Esophagus squamous epithelium (tissue), 5 donors: Measurements from ENCODE around the gene ZDHHC18. TPM values are rescaled to one million over a fixed set of nuclear protein-coding genes. Genes with fewer than 3 reads are reported as not detected.

Source experiments
- DNase-seq: peaks from one replicate; lab custom pipeline; 2025; lab: John Stamatoyannopoulos, UW
- H3K27ac ChIP-seq, 4 donors: fragments of 200-600 bp; sonication (generic); one replicate each; pipeline ENCODE4 v1.5.1; 2016 to 2019; ENCODE audit warnings: mild to moderate bottlenecking in 1 of 4
- H3K27me3 ChIP-seq, 4 donors: fragments of 200-600 bp; sonication (generic); 1 replicate in 3 of 4; 2 replicates in 1 of 4; pipeline versions ENCODE4 v1.5.1 to v1.6.0; 2017 to 2021; ENCODE audit warnings: antibody characterized with exemption in 1 of 4
- H3K36me3 ChIP-seq, 3 donors: fragments of 200-600 bp; sonication (generic); one replicate each; pipeline ENCODE4 v1.5.1; 2016 to 2019
- H3K4me1 ChIP-seq, 3 donors: fragments of 200-600 bp; sonication (generic); one replicate each; pipeline ENCODE4 v1.5.1; 2017 to 2019
- H3K4me3 ChIP-seq, 4 donors: fragments of 200-600 bp; sonication (generic); 1 replicate in 3 of 4; 2 replicates in 1 of 4; pipeline ENCODE4 v1.5.1; 2016 to 2019; ENCODE audit warnings: mild to moderate bottlenecking in 2 of 4, moderate library complexity in 1 of 4
- H3K9me3 ChIP-seq, 3 donors: fragments of 200-600 bp; sonication (generic); one replicate each; pipeline ENCODE4 v1.5.1; 2016 to 2019
- POLR2A ChIP-seq, 4 donors: fragments of 450-650 bp; IDR thresholded peaks; one replicate each; pipeline ENCODE4 v1.6.1; 2017; ENCODE audit warnings: antibody characterized with exemption in 4 of 4, mild to moderate bottlenecking in 4 of 4, moderate library complexity in 3 of 4
- WGBS, 2 donors: methylation state at CpG; one replicate each; pipeline ENCODE4 v1.1.5; 2018; 5-methylcytosine and 5-hydroxymethylcytosine counted together
- intact Hi-C: fragments of 100-400 bp; cut with DNase I; formaldehyde crosslinking; loops from one replicate; pipeline ENCODE4 v1.15.0; 2022
- total RNA-seq, 4 donors: library from RNA; depleted of rRNA; stranded (reverse); fragments of >200 nt; gene quantifications; one replicate each; pipeline ENCODE4 v1.1.0, GENCODE V29; 2016
- TF ChIP-seq, protein P1 (sequence below), 6 experiments: fragments of 450-650 bp in 4 of 6; fragments of 200-600 bp in 2 of 6; sonication (generic) in 2 of 6; IDR thresholded peaks; one replicate each; pipeline ENCODE4 v1.5.1; 2016 to 2019; ENCODE audit warnings: antibody characterized with exemption in 6 of 6, mild to moderate bottlenecking in 4 of 6, moderate library complexity in 4 of 6
- donor health status: DM: yes; HTN: yes; CAD: no.

The ZDHHC18 gene
- total RNA-seq, 4 donors from 2014 or later: 24.5 to 34.4 (median 29.4) TPM

DNA sequence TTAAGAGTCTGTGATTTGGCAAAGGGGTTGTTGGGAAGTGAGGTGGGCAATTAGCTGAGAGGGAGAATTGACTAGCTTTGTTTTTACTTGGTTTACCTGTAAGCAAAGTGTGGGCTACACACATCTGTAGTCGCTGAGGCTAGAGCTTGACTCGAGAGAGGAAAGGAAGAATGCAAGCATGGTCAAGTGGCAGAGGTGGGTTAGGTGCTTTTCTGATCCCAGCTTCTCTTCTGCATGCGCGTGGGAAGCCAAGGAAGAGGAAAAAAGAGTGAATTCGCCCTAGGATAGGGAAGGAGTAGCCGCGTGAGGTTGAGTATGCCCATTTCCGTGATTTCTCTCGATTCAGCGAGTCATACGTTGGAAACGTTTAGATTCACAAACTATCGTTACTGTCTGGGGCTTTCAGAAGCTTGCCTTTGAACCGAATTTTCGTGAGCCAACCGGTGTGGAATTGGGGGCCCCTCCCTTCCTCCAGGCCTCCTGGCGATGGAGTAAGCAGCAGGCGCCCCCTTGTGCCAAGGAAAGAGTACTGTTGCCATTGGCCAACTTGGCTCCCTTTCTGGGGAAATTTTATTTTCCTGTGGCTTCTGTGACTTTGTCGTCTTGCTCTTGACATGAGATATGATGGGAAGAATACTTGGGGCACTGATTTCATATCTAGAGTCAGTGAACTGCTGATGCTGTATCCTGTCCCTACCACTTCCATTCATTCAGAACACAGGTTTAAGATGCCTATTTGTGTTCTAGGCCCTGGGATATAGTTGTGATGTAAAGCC is 37.5 kb upstream of the ZDHHC18 start:
- Histone ChIP-seq H3K4me3 (peak overlapping the region; percentile 59 to 92 (median 78)), H3K27me3 (no peaks in the 10 kb centered on the region), H3K27ac (peak overlapping the region; percentile 98 to 100 (median 98)), H3K9me3 (no peaks in the 10 kb centered on the region), H3K4me1 (peaks cover 22 to 53% (median 33%) of the 10 kb centered on the region in 3 donors), H3K36me3 (peaks cover 0 to 35% (median 0%) of the 10 kb centered on the region in 3 donors)
- DNase-seq: peak; percentile 30
- intact Hi-C loops: loop anchor here (2.0 to 10.0 kb wide), 3 partner anchors 97 to 284 kb away; no protein-coding TSS in a partner anchor
- peak in 1 of 4 donors; percentile 21 for TF ChIP-seq POLR2A (IDR thresholded peaks at IDR 0.05)
- TF ChIP-seq, protein P1, sequence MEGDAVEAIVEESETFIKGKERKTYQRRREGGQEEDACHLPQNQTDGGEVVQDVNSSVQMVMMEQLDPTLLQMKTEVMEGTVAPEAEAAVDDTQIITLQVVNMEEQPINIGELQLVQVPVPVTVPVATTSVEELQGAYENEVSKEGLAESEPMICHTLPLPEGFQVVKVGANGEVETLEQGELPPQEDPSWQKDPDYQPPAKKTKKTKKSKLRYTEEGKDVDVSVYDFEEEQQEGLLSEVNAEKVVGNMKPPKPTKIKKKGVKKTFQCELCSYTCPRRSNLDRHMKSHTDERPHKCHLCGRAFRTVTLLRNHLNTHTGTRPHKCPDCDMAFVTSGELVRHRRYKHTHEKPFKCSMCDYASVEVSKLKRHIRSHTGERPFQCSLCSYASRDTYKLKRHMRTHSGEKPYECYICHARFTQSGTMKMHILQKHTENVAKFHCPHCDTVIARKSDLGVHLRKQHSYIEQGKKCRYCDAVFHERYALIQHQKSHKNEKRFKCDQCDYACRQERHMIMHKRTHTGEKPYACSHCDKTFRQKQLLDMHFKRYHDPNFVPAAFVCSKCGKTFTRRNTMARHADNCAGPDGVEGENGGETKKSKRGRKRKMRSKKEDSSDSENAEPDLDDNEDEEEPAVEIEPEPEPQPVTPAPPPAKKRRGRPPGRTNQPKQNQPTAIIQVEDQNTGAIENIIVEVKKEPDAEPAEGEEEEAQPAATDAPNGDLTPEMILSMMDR (IDR thresholded peaks at IDR 0.05): peak; percentile 94 to 99 (median 98)
- WGBS, 2 donors: 0% methylated on average over 19 of the region's 19 CpGs

DNA sequence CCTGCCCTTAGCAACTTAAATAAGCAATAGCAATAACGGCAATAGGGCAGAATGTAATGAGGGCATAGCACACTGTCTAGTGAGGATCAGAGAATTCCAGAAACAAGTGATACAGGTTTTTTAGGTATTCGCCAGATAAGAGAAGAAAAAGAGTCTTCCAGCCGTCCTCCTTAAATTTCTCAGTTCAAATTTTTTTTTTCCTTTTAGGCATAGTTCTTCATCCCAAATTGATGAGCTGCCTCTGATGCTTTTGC is 36.9 kb upstream of the ZDHHC18 start:
- intact Hi-C loops: loop anchor here (2.0 to 10.0 kb wide), 3 partner anchors 97 to 285 kb away; no protein-coding TSS in a partner anchor
- H3K36me3 ChIP-seq: peaks cover 4 to 40% (median 5%) of the 10 kb centered on the region in 3 donors
- DNase-seq: no peak
- TF ChIP-seq, protein P1 (IDR thresholded peaks at IDR 0.05): no peak
- TF ChIP-seq POLR2A (IDR thresholded peaks at IDR 0.05): no peak
- H3K4me1 ChIP-seq: peaks cover 17 to 48% (median 28%) of the 10 kb centered on the region in 3 donors
- no peaks in the 10 kb centered on the region for H3K9me3 ChIP-seq
- H3K27ac ChIP-seq: peak overlapping the region in 2 of 4 donors; percentile 98 to 99
- no peak overlapping the region for H3K4me3 ChIP-seq
- no peaks in the 10 kb centered on the region for H3K27me3 ChIP-seq
- 55 to 59% methylated on average over 3 of the region's 3 CpGs for WGBS, 2 donors

DNA sequence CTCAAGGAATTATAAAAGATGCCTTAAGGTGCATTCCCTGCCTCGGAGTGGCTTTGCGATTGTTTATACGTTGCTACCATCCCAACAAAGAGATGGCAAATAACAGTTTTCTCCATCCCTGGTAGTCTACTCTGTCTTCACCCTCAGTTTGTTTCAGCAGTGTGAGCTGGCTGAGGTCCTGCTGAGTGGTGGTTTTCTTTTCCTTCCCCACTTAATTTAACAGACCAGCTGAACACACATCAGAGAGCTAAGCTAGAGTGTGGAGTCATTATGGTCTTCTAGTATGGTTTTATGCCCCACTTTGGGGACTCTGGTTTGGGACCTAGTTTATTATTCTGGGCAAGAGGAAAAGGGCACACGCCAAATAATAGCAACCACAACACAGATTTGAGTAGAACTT is 36.6 kb upstream of the ZDHHC18 start:
- intact Hi-C loops: loop anchor here (2.0 to 10.0 kb wide), 3 partner anchors 98 to 285 kb away; no protein-coding TSS in a partner anchor
- H3K36me3 ChIP-seq: peaks cover 6 to 44% (median 6%) of the 10 kb centered on the region in 3 donors
- no peak overlapping the region for H3K4me3 ChIP-seq
- H3K9me3 ChIP-seq: no peaks in the 10 kb centered on the region
- H3K27ac ChIP-seq: no peak overlapping the region
- no peaks in the 10 kb centered on the region for H3K27me3 ChIP-seq
- DNase-seq: no peak
- TF ChIP-seq, protein P1 (IDR thresholded peaks at IDR 0.05): no peak
- no peak for TF ChIP-seq POLR2A (IDR thresholded peaks at IDR 0.05)
- peaks cover 15 to 44% (median 24%) of the 10 kb centered on the region in 3 donors for H3K4me1 ChIP-seq
- WGBS, 2 donors: 56 to 68% methylated on average over 4 of the region's 4 CpGs

DNA sequence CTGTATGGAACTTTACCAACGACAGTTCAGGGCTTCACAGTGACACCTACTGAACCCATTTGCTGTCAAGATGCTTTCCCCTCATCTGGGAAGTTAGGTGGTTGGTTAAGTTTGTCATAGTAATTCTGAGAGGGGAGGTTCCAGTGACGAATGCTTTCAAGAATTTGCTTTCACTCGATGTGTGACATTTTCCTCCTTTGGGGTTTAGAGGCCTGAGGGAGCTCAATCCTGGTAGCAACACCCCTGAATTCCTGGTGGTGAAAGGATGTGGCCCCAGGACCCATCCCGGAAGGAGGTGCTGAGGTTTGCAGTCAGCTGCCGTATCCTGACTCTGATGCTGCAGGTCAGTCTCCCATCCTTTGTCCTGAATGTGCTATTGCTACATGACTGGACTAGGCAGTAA is 35.9 kb upstream of the ZDHHC18 start:
- Histone ChIP-seq H3K9me3 (no peaks in the 10 kb centered on the region), H3K27ac (no peak overlapping the region), H3K36me3 (peaks cover 6 to 50% (median 7%) of the 10 kb centered on the region in 3 donors), H3K4me1 (peaks cover 15 to 38% (median 19%) of the 10 kb centered on the region in 3 donors), H3K27me3 (no peaks in the 10 kb centered on the region), H3K4me3 (no peak overlapping the region)
- DNase-seq: no peak
- intact Hi-C loops: no loop called here
- TF ChIP-seq POLR2A (IDR thresholded peaks at IDR 0.05): no peak
- TF ChIP-seq, protein P1 (IDR thresholded peaks at IDR 0.05): no peak
- 65 to 74% methylated on average over 3 to 4 of the region's 5 CpGs for WGBS, 2 donors

DNA sequence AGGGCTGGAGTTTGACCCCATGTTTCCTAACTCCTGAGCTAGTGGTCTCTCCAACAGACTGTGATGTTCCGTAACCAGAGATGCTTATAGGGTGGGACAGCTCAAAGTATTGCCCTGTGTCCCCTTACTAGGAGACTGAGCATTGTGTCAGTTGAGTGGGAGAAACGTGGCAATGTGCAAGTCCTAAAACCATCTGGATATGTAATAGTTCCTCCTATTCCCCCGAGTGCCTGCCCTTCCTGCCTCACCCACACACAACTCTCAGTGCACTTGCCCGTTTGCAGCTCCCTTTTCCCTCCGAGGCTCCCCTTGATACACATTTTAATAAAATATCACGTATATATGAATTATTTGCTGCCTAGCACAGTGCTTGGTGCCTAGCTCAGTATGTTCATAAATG is 35.3 kb upstream of the ZDHHC18 start:
- DNase-seq: no peak
- Histone ChIP-seq H3K9me3 (no peaks in the 10 kb centered on the region), H3K4me3 (no peak overlapping the region), H3K27ac (no peak overlapping the region), H3K4me1 (peaks cover 13 to 32% (median 15%) of the 10 kb centered on the region in 3 donors), H3K27me3 (no peaks in the 10 kb centered on the region), H3K36me3 (peaks cover 6 to 56% (median 7%) of the 10 kb centered on the region in 3 donors)
- intact Hi-C loops: no loop called here
- 62 to 65% methylated on average over 5 to 6 of the region's 6 CpGs for WGBS, 2 donors
- TF ChIP-seq, protein P1 (IDR thresholded peaks at IDR 0.05): no peak
